Uterus (tissue), 2 donors: ENCODE data around the gene SRPK2.

Experiments
- POLR2A ChIP-seq, 2 donors: fragments of 450-650 bp; IDR thresholded peaks; one replicate each; pipeline ENCODE4 v1.6.1; 2016; ENCODE audit warnings: antibody characterized with exemption in 2 of 2, mild to moderate bottlenecking in 1 of 2, moderate library complexity in 1 of 2
- TF ChIP-seq, protein P1 (sequence below), 4 experiments: fragments of 200-600 bp in 2 of 4; fragments of 450-650 bp in 2 of 4; sonication (generic) in 2 of 4; IDR thresholded peaks; one replicate each; pipeline ENCODE4 v1.5.1; 2016 to 2019; ENCODE audit warnings: antibody characterized with exemption in 4 of 4, mild to moderate bottlenecking in 2 of 4, moderate library complexity in 1 of 4

GRCh38 chr7:105098863-105099515, 289.7 kb downstream of the SRPK2 start:
- no peak for TF ChIP-seq POLR2A (IDR thresholded peaks at IDR 0.05)
- TF ChIP-seq, protein P1, sequence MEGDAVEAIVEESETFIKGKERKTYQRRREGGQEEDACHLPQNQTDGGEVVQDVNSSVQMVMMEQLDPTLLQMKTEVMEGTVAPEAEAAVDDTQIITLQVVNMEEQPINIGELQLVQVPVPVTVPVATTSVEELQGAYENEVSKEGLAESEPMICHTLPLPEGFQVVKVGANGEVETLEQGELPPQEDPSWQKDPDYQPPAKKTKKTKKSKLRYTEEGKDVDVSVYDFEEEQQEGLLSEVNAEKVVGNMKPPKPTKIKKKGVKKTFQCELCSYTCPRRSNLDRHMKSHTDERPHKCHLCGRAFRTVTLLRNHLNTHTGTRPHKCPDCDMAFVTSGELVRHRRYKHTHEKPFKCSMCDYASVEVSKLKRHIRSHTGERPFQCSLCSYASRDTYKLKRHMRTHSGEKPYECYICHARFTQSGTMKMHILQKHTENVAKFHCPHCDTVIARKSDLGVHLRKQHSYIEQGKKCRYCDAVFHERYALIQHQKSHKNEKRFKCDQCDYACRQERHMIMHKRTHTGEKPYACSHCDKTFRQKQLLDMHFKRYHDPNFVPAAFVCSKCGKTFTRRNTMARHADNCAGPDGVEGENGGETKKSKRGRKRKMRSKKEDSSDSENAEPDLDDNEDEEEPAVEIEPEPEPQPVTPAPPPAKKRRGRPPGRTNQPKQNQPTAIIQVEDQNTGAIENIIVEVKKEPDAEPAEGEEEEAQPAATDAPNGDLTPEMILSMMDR (IDR thresholded peaks at IDR 0.05): no peak
